Epithelial cell of proximal tubule (primary cell): ENCODE results near the gene DNAJC5G. TPM values are rescaled to one million over a fixed set of nuclear protein-coding genes. Genes with fewer than 3 reads are reported as not detected.
A peak's percentile ranks its signal among the peaks of the same experiment; 100 is the strongest.

Source experiments
- DNase-seq: peaks from one replicate; pipeline ENCODE4 v3.0.0-alpha.2; 2011; ENCODE audit warnings: low read depth
- H3K4me3 ChIP-seq: 2 replicates; pipeline ENCODE4 v1.5.1; 2011; ENCODE audit warnings: low read depth, mild to moderate bottlenecking, low read length
- total RNA-seq: library from RNA; depleted of rRNA; stranded (reverse); fragments of >200 nt; gene quantifications from 2 replicates; pipeline ENCODE4 v1.2.3, GENCODE V29; 2015
- TF ChIP-seq, protein P1 (sequence below): conservative IDR thresholded peaks from 2 replicates; pipeline ENCODE4 v1.5.1; 2012; ENCODE audit warnings: low read depth, mild to moderate bottlenecking, low read length

Gene DNAJC5G
- total RNA-seq, 1 donor from 2014 or later: not detected

DNA sequence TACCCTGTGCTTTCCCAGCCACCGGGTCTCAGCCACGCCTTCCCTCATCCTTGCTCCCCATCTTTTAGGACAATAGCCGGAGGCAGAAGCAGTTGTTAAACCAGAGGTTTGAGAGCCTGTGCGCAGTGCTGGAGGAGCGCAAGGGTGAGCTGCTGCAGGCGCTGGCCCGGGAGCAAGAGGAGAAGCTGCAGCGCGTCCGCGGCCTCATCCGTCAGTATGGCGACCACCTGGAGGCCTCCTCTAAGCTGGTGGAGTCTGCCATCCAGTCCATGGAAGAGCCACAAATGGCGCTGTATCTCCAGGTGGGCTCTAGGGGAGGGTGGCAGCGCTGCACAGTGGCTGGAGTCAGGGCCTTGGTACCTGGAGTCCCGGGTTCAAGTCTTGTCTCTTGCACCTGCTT is 30.3 kb downstream of the DNAJC5G start:
- H3K4me3 ChIP-seq: no peak overlapping the region
- TF ChIP-seq, protein P1, sequence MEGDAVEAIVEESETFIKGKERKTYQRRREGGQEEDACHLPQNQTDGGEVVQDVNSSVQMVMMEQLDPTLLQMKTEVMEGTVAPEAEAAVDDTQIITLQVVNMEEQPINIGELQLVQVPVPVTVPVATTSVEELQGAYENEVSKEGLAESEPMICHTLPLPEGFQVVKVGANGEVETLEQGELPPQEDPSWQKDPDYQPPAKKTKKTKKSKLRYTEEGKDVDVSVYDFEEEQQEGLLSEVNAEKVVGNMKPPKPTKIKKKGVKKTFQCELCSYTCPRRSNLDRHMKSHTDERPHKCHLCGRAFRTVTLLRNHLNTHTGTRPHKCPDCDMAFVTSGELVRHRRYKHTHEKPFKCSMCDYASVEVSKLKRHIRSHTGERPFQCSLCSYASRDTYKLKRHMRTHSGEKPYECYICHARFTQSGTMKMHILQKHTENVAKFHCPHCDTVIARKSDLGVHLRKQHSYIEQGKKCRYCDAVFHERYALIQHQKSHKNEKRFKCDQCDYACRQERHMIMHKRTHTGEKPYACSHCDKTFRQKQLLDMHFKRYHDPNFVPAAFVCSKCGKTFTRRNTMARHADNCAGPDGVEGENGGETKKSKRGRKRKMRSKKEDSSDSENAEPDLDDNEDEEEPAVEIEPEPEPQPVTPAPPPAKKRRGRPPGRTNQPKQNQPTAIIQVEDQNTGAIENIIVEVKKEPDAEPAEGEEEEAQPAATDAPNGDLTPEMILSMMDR: no peak
- DNase-seq: no peak

DNA sequence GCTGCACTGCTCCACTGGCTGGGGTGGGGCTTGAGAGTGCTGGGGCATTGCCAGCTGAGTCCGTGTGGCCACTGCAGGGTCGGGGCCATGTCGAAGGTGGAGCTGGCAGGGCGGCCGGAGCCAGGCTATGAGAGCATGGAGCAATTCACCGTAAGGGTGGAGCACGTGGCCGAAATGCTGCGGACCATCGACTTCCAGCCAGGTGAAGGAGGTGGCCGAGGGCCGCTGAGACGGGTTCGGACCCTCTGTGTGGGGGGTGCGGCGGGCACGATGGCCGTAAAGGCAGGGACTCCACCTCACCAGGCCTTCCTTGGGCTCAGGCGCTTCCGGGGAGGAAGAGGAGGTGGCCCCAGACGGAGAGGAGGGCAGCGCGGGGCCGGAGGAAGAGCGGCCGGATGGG is 30.9 kb downstream of the DNAJC5G start:
- TF ChIP-seq, protein P1: no peak
- DNase-seq: no peak
- peak overlapping the region; percentile 21 for H3K4me3 ChIP-seq

DNA sequence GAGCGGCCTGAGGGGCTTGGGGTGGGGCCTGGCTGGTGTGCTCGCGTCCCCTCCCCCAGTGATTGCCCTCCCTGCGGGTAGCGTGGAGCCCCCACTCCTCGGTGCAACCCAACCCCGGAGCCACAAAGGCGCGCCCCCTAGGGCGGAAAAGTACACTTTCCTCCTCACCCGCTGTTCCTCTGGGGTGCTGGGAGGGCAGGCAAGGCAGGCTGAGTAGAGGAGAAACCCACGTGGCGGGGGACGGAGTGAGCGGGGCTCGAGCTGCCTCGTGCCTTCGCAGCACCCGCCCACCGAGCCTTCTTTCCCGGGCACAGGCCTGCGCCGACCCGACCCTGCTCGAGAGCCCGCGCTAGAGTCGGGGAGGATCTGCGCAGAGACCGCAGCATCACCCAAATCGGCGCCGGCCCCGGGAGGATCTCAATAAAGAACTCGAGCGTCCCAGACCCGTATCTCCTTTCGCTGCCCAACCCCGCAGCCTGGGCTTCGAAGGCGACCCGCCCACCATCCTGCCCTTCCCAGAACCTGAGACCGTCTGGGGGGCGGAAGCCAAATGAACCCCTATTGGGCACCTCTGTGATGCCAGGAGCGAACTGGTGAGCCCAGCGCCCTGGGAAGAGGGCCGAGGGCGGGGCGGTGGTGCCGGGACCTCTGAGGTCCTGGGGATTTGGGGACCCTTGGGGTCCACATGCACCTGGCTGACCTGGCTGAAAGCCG is 31.5 kb downstream of the DNAJC5G start:
- DNase-seq: no peak

DNA sequence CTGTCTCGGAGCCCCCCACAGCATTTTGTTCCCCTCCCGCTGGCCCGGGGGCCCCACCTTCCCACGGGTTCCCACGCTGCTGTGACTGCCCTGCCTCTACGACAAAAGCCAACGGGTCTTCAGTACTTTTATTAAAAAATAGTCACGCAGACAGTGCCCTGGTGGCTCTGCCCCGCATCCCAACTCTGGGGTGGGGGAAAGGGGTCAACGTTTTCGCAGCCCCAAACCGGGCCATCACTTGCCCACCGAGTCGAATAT is 32.0 kb downstream of the DNAJC5G start:
- no peak overlapping the region for H3K4me3 ChIP-seq
- no peak for DNase-seq
- TF ChIP-seq, protein P1: no peak

More for the DNA sequence above, 31.5 kb downstream of the DNAJC5G start:
- TF ChIP-seq, protein P1: peak; percentile 10
- H3K4me3 ChIP-seq: peak overlapping the region; percentile 21

GRCh38 chr2:27307545-27308358 is 32.5 kb downstream of the DNAJC5G start:
- DNase-seq: no peak
- TF ChIP-seq, protein P1: no peak
- H3K4me3 ChIP-seq: no peak overlapping the region

GRCh38 chr2:27308359-27308881 is 33.2 kb downstream of the DNAJC5G start, which contains the start of gene UCN:
Gene UCN, minus strand, starts transcription at chr2:27308445. Its CDS starts 550 bp downstream, at chr2:27307895.
- DNase-seq: no peak
- TF ChIP-seq, protein P1: no peak
- no peak within 1 kb of the TSS for H3K4me3 ChIP-seq

DNA sequence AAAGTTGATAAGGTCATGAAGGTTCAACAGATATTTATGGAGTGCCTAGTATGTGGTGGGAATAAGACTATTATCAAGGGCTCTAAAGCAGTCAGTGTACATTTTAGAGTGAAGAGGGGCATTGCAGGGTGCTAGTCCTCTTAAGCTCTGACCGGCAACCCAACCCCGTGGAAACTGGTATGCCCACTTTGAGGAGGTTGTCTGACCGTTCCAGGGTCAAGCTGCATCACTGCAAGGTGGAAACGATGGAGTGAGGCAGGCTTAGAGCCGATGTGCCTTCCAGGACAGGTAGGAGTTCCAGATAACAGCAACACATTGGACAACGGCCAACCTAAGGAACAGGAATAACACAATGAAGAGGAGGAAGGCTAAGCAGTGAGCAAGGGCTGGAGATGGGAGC is 34.4 kb downstream of the DNAJC5G start:
- H3K4me3 ChIP-seq: no peak overlapping the region
- TF ChIP-seq, protein P1: no peak
- no peak for DNase-seq
